Measurements from ENCODE around the gene EIF3K. TPM values are rescaled to one million over a fixed set of nuclear protein-coding genes. Genes with fewer than 3 reads are reported as not detected.

EIF3K gene
- total and polyA plus RNA-seq, 2 of the 13 experiments (the other 11 are each of a cell fraction or from before 2014, with no cell fraction given): 179 to 258 TPM

DNA sequence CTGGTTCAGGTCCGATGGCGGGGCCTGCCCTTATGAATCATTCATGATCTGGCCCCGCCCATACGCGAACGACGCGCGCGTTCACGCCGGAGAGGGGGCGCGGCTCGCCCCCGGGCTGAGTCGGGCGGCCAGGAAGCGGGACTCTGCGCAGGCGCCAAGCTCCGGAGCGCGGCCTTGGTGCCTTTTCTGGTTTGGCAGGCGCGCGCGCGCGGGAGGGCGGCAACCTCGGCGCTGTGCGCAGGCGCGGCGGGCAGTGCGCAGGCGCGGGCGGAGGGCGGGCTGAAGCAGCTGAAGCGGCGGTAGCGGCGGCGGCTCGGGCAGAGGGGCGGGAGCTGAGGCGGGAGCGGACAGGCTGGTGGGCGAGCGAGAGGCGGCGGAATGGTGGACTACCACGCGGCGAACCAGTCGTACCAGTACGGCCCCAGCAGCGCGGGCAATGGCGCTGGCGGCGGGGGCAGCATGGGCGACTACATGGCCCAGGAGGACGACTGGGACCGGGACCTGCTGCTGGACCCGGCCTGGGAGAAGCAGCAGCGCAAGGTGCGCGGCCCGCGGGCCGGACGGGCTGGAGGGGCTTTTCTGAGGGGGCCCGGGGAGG, 28.5 kb downstream of the EIF3K start, which contains the start of gene ACTN4 (continued):
- TF ChIP-seq ZNF383 (CRISPR knock-in tag; IDR thresholded peaks at IDR 0.05; ENCODE audit: borderline replicate concordance) (no peak), SKI (IDR thresholded peaks at IDR 0.05; ENCODE audit: partially characterized antibody) (peak; percentile 26), ZFYVE20 (CRISPR knock-in tag; IDR thresholded peaks at IDR 0.05; ENCODE audit: borderline replicate concordance, low read depth) (no peak), ZNF562 (CRISPR knock-in tag; IDR thresholded peaks at IDR 0.05; ENCODE audit: borderline replicate concordance) (no peak), RFX1 (IDR thresholded peaks at IDR 0.05) (no peak), ZKSCAN8 (CRISPR knock-in tag; IDR thresholded peaks at IDR 0.05; ENCODE audit: borderline replicate concordance) (no peak), SNAI1 (CRISPR knock-in tag; IDR thresholded peaks at IDR 0.05; ENCODE audit: borderline replicate concordance) (no peak), PHF20 (CRISPR knock-in tag; IDR thresholded peaks at IDR 0.05) (peak; percentile 48; the same call in 1 of the 2 replicates), ZNF256 (CRISPR knock-in tag; conservative IDR thresholded peaks at IDR 0.05) (0 out of 2 replicates have a peak, but pooled peaks have one; percentile 26), NAIF1 (CRISPR knock-in tag; IDR thresholded peaks at IDR 0.05; ENCODE audit: borderline replicate concordance) (no peak), MAZ (IDR thresholded peaks at IDR 0.05; ENCODE audit: borderline replicate concordance, low read depth, low read length) (peak; percentile 81), MAZ (CRISPR knock-in tag; IDR thresholded peaks at IDR 0.05; ENCODE audit: low read depth) (peak; percentile 90), ZNF20 (CRISPR knock-in tag; IDR thresholded peaks at IDR 0.05) (no peak), IRX3 (CRISPR knock-in tag; IDR thresholded peaks at IDR 0.05; ENCODE audit: borderline replicate concordance, low read depth) (no peak; the same call in 1 of the 2 replicates), RAD21 (CRISPR knock-in tag; IDR thresholded peaks at IDR 0.05) (peak; percentile 75), KLF13 (CRISPR knock-in tag; IDR thresholded peaks at IDR 0.05) (no peak)
- TF ChIP-seq, protein P1, sequence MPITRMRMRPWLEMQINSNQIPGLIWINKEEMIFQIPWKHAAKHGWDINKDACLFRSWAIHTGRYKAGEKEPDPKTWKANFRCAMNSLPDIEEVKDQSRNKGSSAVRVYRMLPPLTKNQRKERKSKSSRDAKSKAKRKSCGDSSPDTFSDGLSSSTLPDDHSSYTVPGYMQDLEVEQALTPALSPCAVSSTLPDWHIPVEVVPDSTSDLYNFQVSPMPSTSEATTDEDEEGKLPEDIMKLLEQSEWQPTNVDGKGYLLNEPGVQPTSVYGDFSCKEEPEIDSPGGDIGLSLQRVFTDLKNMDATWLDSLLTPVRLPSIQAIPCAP (CRISPR knock-in tag; IDR thresholded peaks at IDR 0.05; ENCODE audit: low read depth): no peak
- TF ChIP-seq, protein P2, sequence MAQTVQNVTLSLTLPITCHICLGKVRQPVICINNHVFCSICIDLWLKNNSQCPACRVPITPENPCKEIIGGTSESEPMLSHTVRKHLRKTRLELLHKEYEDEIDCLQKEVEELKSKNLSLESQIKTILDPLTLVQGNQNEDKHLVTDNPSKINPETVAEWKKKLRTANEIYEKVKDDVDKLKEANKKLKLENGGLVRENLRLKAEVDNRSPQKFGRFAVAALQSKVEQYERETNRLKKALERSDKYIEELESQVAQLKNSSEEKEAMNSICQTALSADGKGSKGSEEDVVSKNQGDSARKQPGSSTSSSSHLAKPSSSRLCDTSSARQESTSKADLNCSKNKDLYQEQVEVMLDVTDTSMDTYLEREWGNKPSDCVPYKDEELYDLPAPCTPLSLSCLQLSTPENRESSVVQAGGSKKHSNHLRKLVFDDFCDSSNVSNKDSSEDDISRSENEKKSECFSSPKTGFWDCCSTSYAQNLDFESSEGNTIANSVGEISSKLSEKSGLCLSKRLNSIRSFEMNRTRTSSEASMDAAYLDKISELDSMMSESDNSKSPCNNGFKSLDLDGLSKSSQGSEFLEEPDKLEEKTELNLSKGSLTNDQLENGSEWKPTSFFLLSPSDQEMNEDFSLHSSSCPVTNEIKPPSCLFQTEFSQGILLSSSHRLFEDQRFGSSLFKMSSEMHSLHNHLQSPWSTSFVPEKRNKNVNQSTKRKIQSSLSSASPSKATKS (CRISPR knock-in tag; IDR thresholded peaks at IDR 0.05): no peak
- TF ChIP-seq, protein P3, sequence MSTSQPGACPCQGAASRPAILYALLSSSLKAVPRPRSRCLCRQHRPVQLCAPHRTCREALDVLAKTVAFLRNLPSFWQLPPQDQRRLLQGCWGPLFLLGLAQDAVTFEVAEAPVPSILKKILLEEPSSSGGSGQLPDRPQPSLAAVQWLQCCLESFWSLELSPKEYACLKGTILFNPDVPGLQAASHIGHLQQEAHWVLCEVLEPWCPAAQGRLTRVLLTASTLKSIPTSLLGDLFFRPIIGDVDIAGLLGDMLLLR (CRISPR knock-in tag; IDR thresholded peaks at IDR 0.05): peak; percentile 91
- TF ChIP-seq, protein P4, sequence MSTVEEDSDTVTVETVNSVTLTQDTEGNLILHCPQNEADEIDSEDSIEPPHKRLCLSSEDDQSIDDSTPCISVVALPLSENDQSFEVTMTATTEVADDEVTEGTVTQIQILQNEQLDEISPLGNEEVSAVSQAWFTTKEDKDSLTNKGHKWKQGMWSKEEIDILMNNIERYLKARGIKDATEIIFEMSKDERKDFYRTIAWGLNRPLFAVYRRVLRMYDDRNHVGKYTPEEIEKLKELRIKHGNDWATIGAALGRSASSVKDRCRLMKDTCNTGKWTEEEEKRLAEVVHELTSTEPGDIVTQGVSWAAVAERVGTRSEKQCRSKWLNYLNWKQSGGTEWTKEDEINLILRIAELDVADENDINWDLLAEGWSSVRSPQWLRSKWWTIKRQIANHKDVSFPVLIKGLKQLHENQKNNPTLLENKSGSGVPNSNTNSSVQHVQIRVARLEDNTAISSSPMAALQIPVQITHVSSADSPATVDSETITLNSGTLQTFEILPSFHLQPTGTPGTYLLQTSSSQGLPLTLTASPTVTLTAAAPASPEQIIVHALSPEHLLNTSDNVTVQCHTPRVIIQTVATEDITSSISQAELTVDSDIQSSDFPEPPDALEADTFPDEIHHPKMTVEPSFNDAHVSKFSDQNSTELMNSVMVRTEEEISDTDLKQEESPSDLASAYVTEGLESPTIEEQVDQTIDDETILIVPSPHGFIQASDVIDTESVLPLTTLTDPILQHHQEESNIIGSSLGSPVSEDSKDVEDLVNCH (CRISPR knock-in tag; IDR thresholded peaks at IDR 0.05): no peak
- TF ChIP-seq, protein P5, sequence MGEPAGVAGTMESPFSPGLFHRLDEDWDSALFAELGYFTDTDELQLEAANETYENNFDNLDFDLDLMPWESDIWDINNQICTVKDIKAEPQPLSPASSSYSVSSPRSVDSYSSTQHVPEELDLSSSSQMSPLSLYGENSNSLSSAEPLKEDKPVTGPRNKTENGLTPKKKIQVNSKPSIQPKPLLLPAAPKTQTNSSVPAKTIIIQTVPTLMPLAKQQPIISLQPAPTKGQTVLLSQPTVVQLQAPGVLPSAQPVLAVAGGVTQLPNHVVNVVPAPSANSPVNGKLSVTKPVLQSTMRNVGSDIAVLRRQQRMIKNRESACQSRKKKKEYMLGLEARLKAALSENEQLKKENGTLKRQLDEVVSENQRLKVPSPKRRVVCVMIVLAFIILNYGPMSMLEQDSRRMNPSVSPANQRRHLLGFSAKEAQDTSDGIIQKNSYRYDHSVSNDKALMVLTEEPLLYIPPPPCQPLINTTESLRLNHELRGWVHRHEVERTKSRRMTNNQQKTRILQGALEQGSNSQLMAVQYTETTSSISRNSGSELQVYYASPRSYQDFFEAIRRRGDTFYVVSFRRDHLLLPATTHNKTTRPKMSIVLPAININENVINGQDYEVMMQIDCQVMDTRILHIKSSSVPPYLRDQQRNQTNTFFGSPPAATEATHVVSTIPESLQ (CRISPR knock-in tag; conservative IDR thresholded peaks at IDR 0.05): no peak
- TF ChIP-seq, protein P6, sequence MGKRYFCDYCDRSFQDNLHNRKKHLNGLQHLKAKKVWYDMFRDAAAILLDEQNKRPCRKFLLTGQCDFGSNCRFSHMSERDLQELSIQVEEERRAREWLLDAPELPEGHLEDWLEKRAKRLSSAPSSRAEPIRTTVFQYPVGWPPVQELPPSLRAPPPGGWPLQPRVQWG (CRISPR knock-in tag; IDR thresholded peaks at IDR 0.05; ENCODE audit: borderline replicate concordance, low read depth): no peak

Data from HepG2 (cell line).